Neural cell (in vitro differentiated cells): ENCODE results near the gene GFER.

Experiments
- CTCF ChIP-seq: fragments of 450-650 bp; IDR thresholded peaks from 2 replicates; pipeline ENCODE4 v1.5.1; 2014; ENCODE audit warnings: antibody characterized with exemption, mild to moderate bottlenecking, moderate library complexity; ENCODE audit not compliant: poor library complexity, severe bottlenecking
- EP300 ChIP-seq: fragments of 450-650 bp; conservative IDR thresholded peaks from 2 replicates; pipeline ENCODE4 v1.6.1; 2014; ENCODE audit warnings: antibody characterized with exemption, mild to moderate bottlenecking, moderate library complexity; ENCODE audit not compliant: poor library complexity, severe bottlenecking
- EZH2 ChIP-seq: fragments of 200-600, 300-800 bp; shearing (Covaris generic), sonication (generic); IDR thresholded peaks from 2 replicates; pipeline ENCODE4 v1.6.1; 2014; ENCODE audit warnings: antibody characterized with exemption, low read length, borderline replicate concordance, mild to moderate bottlenecking; ENCODE audit not compliant: insufficient read depth, poor library complexity, severe bottlenecking
- MXI1 ChIP-seq: fragments of 450-650 bp; conservative IDR thresholded peaks from 2 replicates; pipeline ENCODE4 v1.6.1; 2014; ENCODE audit warnings: antibody characterized with exemption, mild to moderate bottlenecking; ENCODE audit not compliant: poor library complexity, severe bottlenecking
- POLR2AphosphoS5 ChIP-seq: IDR thresholded peaks from 2 replicates; pipeline ENCODE4 v1.6.1; 2012
- RAD21 ChIP-seq: fragments of 450-650 bp; conservative IDR thresholded peaks from 2 replicates; pipeline ENCODE4 v1.6.1; 2014; ENCODE audit warnings: antibody characterized with exemption, mild to moderate bottlenecking, moderate library complexity
- REST ChIP-seq: IDR thresholded peaks from 2 replicates; pipeline ENCODE4 v1.6.1; 2012; ENCODE audit warnings: borderline replicate concordance
- TAF1 ChIP-seq: IDR thresholded peaks from 2 replicates; pipeline ENCODE4 v1.6.1; 2012; ENCODE audit warnings: low read depth

DNA sequence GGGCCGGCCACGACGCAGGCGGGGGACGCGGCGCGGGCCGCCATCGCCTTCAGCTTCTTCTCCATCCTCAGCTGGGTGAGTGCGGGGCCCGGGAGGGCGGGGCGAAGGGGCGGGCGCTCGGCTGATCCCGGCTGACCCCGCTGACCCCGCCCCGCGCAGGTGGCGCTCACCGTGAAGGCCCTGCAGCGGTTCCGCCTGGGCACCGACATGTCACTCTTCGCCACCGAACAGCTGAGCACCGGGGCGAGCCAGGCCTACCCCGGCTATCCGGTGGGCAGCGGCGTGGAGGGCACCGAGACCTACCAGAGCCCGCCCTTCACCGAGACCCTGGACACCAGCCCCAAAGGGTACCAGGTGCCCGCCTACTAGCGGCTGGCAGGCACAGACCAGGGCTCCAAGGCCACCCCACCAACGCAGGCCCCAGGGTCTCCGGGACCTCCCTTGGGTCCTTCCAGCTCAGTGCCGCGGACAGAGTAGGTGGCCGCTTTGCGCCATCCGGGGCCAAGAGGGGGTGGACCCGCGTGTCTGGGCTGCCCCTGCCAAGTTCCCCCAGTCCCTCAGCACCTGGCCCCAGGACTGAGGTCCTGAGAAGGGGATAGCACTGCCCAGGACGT is 8.8 kb downstream of the GFER start:
- TF ChIP-seq EZH2 (no peak), CTCF (no peak), POLR2AphosphoS5 (no peak), RAD21 (no peak), EP300 (no peak), MXI1 (no peak), REST (no peak), TAF1 (no peak)
